ENCODE measurements around the gene MDC1. TPM values are rescaled to one million over a fixed set of nuclear protein-coding genes. Genes with fewer than 3 reads are reported as not detected.
A peak's percentile ranks its signal among the peaks of the same experiment; 100 is the strongest.

MDC1 gene
- total RNA-seq, 1 experiment from 2014 or later, result 77.6 TPM

DNA sequence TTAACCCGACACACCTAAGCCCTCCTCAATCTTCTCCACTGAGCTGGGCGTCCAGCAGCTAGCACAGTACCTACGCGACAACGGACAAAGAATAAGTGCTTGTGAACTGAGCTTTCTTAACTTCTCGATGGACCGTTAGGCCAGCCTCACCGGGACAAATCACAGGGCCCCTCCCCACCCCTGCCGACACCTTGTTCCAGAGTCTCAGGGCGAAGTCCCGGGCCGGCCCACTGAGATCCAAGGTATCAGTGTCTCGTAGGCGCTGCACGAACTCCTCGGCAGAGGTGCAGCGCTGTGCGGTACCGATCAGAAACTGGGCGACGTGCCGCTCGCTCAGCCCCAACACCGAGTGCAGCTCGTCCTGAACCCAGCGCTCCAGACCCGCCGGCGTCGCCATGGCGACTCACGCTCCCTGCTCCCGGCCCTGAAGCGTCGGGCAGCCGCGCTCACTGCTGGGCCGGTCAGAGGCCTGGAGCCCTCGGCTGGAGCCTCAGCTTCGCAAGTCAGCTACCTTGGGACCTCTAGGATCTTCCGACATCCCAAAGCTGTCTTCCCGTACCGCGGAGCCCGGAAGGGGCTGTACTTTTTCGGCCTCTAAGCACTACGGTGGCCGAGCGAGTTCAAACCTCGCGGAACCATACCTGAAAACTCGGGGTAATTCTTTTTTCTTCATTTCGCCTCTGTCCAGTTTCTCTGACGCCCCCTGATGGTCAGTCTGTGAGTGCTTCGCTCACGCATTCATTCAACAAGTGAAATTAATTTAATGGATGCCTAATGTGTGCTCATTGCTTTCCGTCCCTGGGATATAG lies 44.4 kb downstream of the MDC1 start, which contains the start of gene DHX16:
TSS of gene DHX16 (minus strand) at position 562 of the 809 bp plus-strand sequence. CDS start at position 397, 165 bp downstream.
- Histone ChIP-seq H3K27me3 (ENCODE audit: insufficient read depth, low read length) (no peaks in the 10 kb centered on the region), H3T11ph (ENCODE audit: low read length) (no peak within 1 kb of the TSS), H3K23ac (ENCODE audit: insufficient read length, low read depth, low read length) (no peak within 1 kb of the TSS), H2BK120ac (ENCODE audit: low read depth, low read length, poor library complexity, severe bottlenecking) (no peak within 1 kb of the TSS), H2AK5ac (ENCODE audit: insufficient read length, low read length) (no peak within 1 kb of the TSS), H2BK12ac (ENCODE audit: insufficient read length, low read depth, low read length) (no peak within 1 kb of the TSS), H3K4me2 (ENCODE audit: insufficient read depth, insufficient read length, low read length) (peak within 1 kb of the TSS; percentile 97), H3K4ac (ENCODE audit: low read depth, low read length) (no peak within 1 kb of the TSS), H3K23me2 (ENCODE audit: insufficient read length, low read depth, low read length, poor library complexity, severe bottlenecking) (peaks cover 4% of the 10 kb centered on the region), H4K20me1 (ENCODE audit: control insufficient read depth, insufficient read depth, insufficient read length) (no peaks in the 10 kb centered on the region), H2AFZ (ENCODE audit: low read length) (no peak within 1 kb of the TSS), H3K18ac (ENCODE audit: insufficient read length, low read depth, low read length) (no peak within 1 kb of the TSS), H2BK20ac (ENCODE audit: low read depth, low read length, poor library complexity, severe bottlenecking) (no peak within 1 kb of the TSS), H3K9ac (ENCODE audit: extremely low read depth, insufficient read length, low read length) (peak within 1 kb of the TSS; percentile 82), H4K5ac (ENCODE audit: insufficient read length, low read depth, low read length) (no peak within 1 kb of the TSS), H3K79me2 (ENCODE audit: insufficient read depth, low read length) (no peaks in the 10 kb centered on the region), H2BK15ac (ENCODE audit: low read depth, low read length) (no peak within 1 kb of the TSS), H3K79me1 (ENCODE audit: insufficient read depth, low read depth, low read length, poor library complexity, severe bottlenecking) (peaks cover 9% of the 10 kb centered on the region), H3K27ac (ENCODE audit: insufficient read length, low read depth, low read length) (no peak within 1 kb of the TSS), H4K91ac (ENCODE audit: insufficient read length, low read depth, low read length) (no peak within 1 kb of the TSS), H3K14ac (ENCODE audit: insufficient read depth, low read length) (peak within 1 kb of the TSS; percentile 59; the same call in 1 of the 2 replicates), H3K56ac (ENCODE audit: insufficient read length, low read depth, low read length) (no peak within 1 kb of the TSS), H3K4me1 (ENCODE audit: insufficient read depth, low read length) (no peaks in the 10 kb centered on the region), H3K9me3 (ENCODE audit: control insufficient read depth, low read depth, low read length) (no peaks in the 10 kb centered on the region), H2BK5ac (ENCODE audit: insufficient read length, low read length) (no peak within 1 kb of the TSS), H4K8ac (replicated peaks; ENCODE audit: insufficient read length, low read depth, low read length) (no peak within 1 kb of the TSS)
- DNase-seq, result peak; percentile 94
- peaks cover 2 to 7% of the 10 kb centered on the region in 2 experiments; a peak in 3 of 4 replicates for H3K4me1 Mint-ChIP-seq
- WGBS (ENCODE audit: extremely low coverage, insufficient read length, low lambda C conversion rate), result no CpG with 5 or more reads among the region's 57 CpGs
- H3K27me3 Mint-ChIP-seq (ENCODE audit: low read depth), result no peaks in the 10 kb centered on the region
- H3K27ac Mint-ChIP-seq, result peak within 1 kb of the TSS; percentile 42 to 66 (median 49); a peak in 5 of 7 replicates
- TF ChIP-seq, protein P1, sequence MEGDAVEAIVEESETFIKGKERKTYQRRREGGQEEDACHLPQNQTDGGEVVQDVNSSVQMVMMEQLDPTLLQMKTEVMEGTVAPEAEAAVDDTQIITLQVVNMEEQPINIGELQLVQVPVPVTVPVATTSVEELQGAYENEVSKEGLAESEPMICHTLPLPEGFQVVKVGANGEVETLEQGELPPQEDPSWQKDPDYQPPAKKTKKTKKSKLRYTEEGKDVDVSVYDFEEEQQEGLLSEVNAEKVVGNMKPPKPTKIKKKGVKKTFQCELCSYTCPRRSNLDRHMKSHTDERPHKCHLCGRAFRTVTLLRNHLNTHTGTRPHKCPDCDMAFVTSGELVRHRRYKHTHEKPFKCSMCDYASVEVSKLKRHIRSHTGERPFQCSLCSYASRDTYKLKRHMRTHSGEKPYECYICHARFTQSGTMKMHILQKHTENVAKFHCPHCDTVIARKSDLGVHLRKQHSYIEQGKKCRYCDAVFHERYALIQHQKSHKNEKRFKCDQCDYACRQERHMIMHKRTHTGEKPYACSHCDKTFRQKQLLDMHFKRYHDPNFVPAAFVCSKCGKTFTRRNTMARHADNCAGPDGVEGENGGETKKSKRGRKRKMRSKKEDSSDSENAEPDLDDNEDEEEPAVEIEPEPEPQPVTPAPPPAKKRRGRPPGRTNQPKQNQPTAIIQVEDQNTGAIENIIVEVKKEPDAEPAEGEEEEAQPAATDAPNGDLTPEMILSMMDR (conservative IDR thresholded peaks at IDR 0.05), result peak; percentile 91
- peaks cover 16 to 41% (median 39%) of the 10 kb centered on the region in 3 experiments; a peak in 6 of 7 replicates for H3K36me3 Mint-ChIP-seq (ENCODE audit: insufficient read depth in 1 of 3, low read depth in 3 of 3)
- H3K4me3 Mint-ChIP-seq, result peak within 1 kb of the TSS; percentile 89 to 95
- H3K9me3 Mint-ChIP-seq, result no peaks in the 10 kb centered on the region; a peak in 1 of 5 replicates

Measured in H9 (cell line).